WTC11 (cell line): ENCODE data around the gene SNHG17.

Source experiments
- CTCF ChIP-seq: fragments of 200-600 bp; IDR thresholded peaks from 2 replicates; pipeline ENCODE4 v1.8.0; 2022; ENCODE audit warnings: antibody characterized with exemption
- ETV6 ChIP-seq: sonication (generic); formaldehyde crosslinking; IDR thresholded peaks from 2 replicates; pipeline ENCODE4 v1.8.1; 2022; ENCODE audit warnings: mild to moderate bottlenecking, missing genetic modification reagents
- HMGXB4 ChIP-seq: sonication (generic); formaldehyde crosslinking; IDR thresholded peaks from 2 replicates; pipeline ENCODE4 v1.8.1; 2023; ENCODE audit warnings: mild to moderate bottlenecking, moderate library complexity, missing genetic modification reagents
- JUN ChIP-seq: sonication (generic); formaldehyde crosslinking; IDR thresholded peaks from 2 replicates; pipeline ENCODE4 v1.8.0; 2023; ENCODE audit warnings: mild to moderate bottlenecking, missing genetic modification reagents
- USF1 ChIP-seq: sonication (generic); formaldehyde crosslinking; IDR thresholded peaks from 2 replicates; pipeline ENCODE4 v1.8.0; 2022; ENCODE audit warnings: mild to moderate bottlenecking, missing genetic modification reagents

- no peak for TF ChIP-seq JUN (CRISPR knock-in tag)
- TF ChIP-seq CTCF, result no peak
- TF ChIP-seq ETV6, result no peak
- TF ChIP-seq HMGXB4 (CRISPR knock-in tag), result no peak
- no peak for TF ChIP-seq USF1 (CRISPR knock-in tag)
Measured at GRCh38 chr20:38428800-38429199, 6.3 kb downstream of the SNHG17 start.
